ENCODE measurements around the gene PPIF.
A peak's percentile ranks its signal among the peaks of the same experiment; 100 is the strongest.

Gene PPIF

DNA sequence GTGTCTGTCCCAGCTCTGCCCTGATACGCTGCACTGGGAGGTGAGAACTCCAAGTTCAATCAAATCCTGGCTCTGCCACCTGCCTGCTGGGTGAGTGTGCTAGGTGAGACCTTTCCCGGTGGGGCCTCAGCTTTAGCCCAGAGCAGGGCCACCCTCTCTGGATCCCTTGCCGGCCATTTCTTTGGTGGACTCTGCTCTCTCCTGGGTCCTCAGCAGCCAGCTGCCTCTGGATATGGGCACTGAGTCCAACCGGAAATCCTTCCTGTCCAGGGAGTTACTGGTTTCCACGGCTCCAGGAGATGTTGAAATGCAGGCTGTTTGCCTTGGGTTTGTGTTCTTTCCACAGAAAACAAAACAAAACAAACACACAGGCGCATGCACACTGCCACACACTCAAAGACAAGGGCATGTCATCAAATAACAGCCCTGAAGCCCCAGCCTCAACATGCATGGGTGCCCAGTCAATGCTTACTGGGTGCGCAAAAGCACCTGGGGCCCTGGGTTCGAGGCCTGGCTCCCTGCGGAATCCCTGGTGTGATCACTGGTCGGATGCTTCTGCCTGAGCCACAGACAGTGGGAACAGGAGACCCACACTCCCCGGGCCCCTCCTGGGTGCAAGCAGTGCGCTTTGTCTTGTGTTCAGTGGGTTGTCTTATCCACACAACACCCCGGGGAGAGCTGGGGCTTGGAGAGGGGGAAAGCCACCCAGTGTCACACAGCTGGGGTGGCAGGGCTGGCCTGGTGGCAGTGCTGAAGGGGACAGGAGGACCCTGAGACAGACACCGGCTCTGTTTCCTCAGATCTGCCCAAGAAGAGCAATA lies 33.1 kb downstream of the PPIF start:
- peaks cover 4% of the 10 kb centered on the region for H3K4me1 ChIP-seq (ENCODE audit: control insufficient read depth, insufficient read depth, low read length)
- H3K36me3 ChIP-seq (ENCODE audit: control insufficient read depth in 2 of 2, insufficient read depth in 1 of 2, low read length in 2 of 2) = no peaks in the 10 kb centered on the region
- TF ChIP-seq ZBTB48 (tag by site-specific recombination; IDR thresholded peaks at IDR 0.05) (0 out of 2 replicates have a peak, but pooled peaks have one; percentile 26), PRDM1 (tag by site-specific recombination; IDR thresholded peaks at IDR 0.05) (no peak), ZNF350 (tag by site-specific recombination; IDR thresholded peaks at IDR 0.05) (no peak), ZIC2 (tag by site-specific recombination; IDR thresholded peaks at IDR 0.05) (0 out of 2 replicates have a peak, but pooled peaks have one; percentile 32), ZFP41 (tag by site-specific recombination; IDR thresholded peaks at IDR 0.05; ENCODE audit: borderline replicate concordance) (no peak), GFI1B (tag by site-specific recombination; IDR thresholded peaks at IDR 0.05) (no peak), BCL11B (tag by site-specific recombination; IDR thresholded peaks at IDR 0.05; ENCODE audit: low read depth) (no peak), RBAK (tag by site-specific recombination; IDR thresholded peaks at IDR 0.05) (no peak)
- no peaks in the 10 kb centered on the region for H3K9me3 ChIP-seq (ENCODE audit: control insufficient read depth, insufficient read depth, low read depth, low read length)
- ChIA-PET POLR2A (no interaction called here), CTCF (interaction anchor here (0.5 to 1.0 kb wide), 2 partner anchors 8 to 87 kb away, joined by 3 read pairs; no protein-coding TSS in a partner anchor)
- no peak overlapping the region for H3K4me3 ChIP-seq (ENCODE audit: low read depth, low read length)
- no peak overlapping the region for H3K27ac ChIP-seq (ENCODE audit: extremely low read depth, low read depth, low read length)

DNA sequence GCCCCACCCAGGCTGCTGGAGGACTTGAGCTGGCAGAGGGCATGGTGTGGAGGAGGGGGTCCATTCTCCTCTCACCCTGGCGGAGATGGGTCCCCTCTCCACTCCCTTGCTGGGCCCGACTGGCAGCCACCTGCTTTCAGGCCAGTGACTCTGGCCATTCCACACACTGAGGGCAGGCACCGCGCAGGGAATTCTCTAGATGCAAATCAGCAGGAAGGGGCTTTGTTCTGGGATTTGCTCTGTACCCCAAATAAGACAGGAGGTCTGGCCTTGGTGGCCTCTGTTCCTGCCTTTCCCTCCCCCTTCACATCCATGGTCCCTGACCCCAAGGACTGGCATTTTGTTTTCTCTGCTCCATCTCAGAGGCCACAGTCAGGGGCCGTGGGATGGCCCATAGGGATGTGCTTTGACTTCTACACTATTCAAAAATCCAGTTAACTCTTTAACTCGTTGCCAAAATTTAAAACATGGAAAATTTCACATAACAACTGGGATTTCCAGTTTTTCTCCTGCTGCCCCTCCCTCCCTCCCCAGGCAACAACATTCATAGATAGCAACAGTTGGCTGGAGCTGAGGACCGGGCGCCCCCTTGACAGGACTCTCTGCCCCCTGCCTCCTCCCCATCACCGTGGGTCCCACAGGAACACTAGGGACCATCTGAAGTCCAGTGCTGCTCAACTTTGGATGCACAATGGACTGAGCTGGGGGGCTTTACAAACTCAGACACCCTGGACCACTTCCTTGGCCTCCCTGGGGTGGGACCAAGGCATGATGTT lies 33.9 kb downstream of the PPIF start:
- H3K9me3 ChIP-seq (ENCODE audit: control insufficient read depth, insufficient read depth, low read depth, low read length) = no peaks in the 10 kb centered on the region
- no peak overlapping the region for H3K27ac ChIP-seq (ENCODE audit: extremely low read depth, low read depth, low read length)
- CTCF ChIA-PET = interaction anchor here (0.5 to 1.4 kb wide), 3 partner anchors 9 to 86 kb away, joined by 3 read pairs; no protein-coding TSS in a partner anchor

DNA sequence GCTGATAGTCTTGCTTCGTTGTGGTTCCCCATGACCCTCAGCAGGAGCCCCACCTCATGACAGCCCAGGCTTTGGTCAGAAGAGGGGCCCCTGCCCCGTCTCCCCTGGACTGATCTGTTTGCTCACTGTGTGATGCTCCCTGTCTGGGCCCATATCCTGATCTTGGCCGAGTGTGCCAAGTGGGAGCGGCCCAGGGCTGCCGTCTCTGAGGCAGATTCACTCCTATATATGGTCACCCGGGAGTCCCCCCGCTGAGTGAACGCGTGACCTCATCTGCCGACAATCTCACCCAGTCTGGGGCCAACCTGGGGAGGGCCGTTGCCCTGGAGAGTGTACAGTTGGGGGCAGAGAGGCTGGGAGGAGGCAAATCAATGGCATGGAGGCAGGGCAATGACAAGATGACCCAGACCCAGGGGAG lies 34.5 kb downstream of the PPIF start:
- Histone ChIP-seq H3K36me3 (ENCODE audit: control insufficient read depth in 2 of 2, insufficient read depth in 1 of 2, low read length in 2 of 2) (no peaks in the 10 kb centered on the region), H3K9me3 (ENCODE audit: control insufficient read depth, insufficient read depth, low read depth, low read length) (no peaks in the 10 kb centered on the region), H3K27ac (ENCODE audit: extremely low read depth, low read depth, low read length) (no peak overlapping the region), H3K4me1 (ENCODE audit: control insufficient read depth, insufficient read depth, low read length) (peaks cover 4% of the 10 kb centered on the region), H3K4me3 (ENCODE audit: low read depth, low read length) (no peak overlapping the region)
- ChIA-PET CTCF (interaction anchor here (0.7 to 2.7 kb wide), 10 partner anchors 8 to 204 kb away, joined by 3 to 11 read pairs (median 3); no protein-coding TSS in a partner anchor), POLR2A (no interaction called here)
- peak; percentile 36 for TF ChIP-seq SP2 (tag by site-specific recombination; IDR thresholded peaks at IDR 0.05)
- no peak for TF ChIP-seq BCL11A (tag by site-specific recombination; IDR thresholded peaks at IDR 0.05; ENCODE audit: low read depth)
- TF ChIP-seq ZNF623 (tag by site-specific recombination; IDR thresholded peaks at IDR 0.05) = no peak
- no peak for TF ChIP-seq ZNF157 (tag by site-specific recombination; IDR thresholded peaks at IDR 0.05)
- no peak for TF ChIP-seq ZNF23 (tag by site-specific recombination; IDR thresholded peaks at IDR 0.05; ENCODE audit: borderline replicate concordance)
- TF ChIP-seq, protein P1, sequence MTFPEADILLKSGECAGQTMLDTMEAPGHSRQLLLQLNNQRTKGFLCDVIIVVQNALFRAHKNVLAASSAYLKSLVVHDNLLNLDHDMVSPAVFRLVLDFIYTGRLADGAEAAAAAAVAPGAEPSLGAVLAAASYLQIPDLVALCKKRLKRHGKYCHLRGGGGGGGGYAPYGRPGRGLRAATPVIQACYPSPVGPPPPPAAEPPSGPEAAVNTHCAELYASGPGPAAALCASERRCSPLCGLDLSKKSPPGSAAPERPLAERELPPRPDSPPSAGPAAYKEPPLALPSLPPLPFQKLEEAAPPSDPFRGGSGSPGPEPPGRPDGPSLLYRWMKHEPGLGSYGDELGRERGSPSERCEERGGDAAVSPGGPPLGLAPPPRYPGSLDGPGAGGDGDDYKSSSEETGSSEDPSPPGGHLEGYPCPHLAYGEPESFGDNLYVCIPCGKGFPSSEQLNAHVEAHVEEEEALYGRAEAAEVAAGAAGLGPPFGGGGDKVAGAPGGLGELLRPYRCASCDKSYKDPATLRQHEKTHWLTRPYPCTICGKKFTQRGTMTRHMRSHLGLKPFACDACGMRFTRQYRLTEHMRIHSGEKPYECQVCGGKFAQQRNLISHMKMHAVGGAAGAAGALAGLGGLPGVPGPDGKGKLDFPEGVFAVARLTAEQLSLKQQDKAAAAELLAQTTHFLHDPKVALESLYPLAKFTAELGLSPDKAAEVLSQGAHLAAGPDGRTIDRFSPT (tag by site-specific recombination; IDR thresholded peaks at IDR 0.05) = peak; percentile 71; the same call in 1 of the 2 replicates
- peak; percentile 63; the same call in 1 of the 2 replicates for TF ChIP-seq ZEB2 (tag by site-specific recombination; IDR thresholded peaks at IDR 0.05)
- TF ChIP-seq WT1 (tag by site-specific recombination; IDR thresholded peaks at IDR 0.05) = peak; percentile 45; the same call in 1 of the 2 replicates
- TF ChIP-seq, protein P2, sequence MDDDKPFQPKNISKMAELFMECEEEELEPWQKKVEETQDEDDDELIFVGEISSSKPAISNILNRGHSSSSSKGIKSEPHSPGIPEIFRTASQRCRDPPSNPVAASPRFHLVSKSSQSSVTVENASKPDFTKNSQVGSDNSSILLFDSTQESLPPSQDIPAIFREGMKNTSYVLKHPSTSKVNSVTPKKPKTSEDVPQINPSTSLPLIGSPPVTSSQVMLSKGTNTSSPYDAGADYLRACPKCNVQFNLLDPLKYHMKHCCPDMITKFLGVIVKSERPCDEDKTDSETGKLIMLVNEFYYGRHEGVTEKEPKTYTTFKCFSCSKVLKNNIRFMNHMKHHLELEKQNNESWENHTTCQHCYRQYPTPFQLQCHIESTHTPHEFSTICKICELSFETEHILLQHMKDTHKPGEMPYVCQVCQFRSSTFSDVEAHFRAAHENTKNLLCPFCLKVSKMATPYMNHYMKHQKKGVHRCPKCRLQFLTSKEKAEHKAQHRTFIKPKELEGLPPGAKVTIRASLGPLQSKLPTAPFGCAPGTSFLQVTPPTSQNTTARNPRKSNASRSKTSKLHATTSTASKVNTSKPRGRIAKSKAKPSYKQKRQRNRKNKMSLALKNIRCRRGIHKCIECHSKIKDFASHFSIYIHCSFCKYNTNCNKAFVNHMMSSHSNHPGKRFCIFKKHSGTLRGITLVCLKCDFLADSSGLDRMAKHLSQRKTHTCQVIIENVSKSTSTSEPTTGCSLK (tag by site-specific recombination; IDR thresholded peaks at IDR 0.05) = no peak
- no peak for TF ChIP-seq ZNF701 (tag by site-specific recombination; IDR thresholded peaks at IDR 0.05)

More for the DNA sequence above, 33.9 kb downstream of the PPIF start:
- TF ChIP-seq ZNF223 (tag by site-specific recombination; IDR thresholded peaks at IDR 0.05) = no peak
- no peak for TF ChIP-seq ZNF654 (tag by site-specific recombination; IDR thresholded peaks at IDR 0.05; ENCODE audit: low read depth)
- TF ChIP-seq, protein P3, sequence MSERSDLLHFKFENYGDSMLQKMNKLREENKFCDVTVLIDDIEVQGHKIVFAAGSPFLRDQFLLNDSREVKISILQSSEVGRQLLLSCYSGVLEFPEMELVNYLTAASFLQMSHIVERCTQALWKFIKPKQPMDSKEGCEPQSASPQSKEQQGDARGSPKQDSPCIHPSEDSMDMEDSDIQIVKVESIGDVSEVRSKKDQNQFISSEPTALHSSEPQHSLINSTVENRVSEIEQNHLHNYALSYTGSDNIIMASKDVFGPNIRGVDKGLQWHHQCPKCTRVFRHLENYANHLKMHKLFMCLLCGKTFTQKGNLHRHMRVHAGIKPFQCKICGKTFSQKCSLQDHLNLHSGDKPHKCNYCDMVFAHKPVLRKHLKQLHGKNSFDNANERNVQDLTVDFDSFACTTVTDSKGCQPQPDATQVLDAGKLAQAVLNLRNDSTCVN (tag by site-specific recombination; optimal IDR thresholded peaks at IDR 0.05) = no peak
- TF ChIP-seq SCRT2 (tag by site-specific recombination; IDR thresholded peaks at IDR 0.05) = peak; percentile 30; the same call in 1 of the 2 replicates
- TF ChIP-seq, protein P4, sequence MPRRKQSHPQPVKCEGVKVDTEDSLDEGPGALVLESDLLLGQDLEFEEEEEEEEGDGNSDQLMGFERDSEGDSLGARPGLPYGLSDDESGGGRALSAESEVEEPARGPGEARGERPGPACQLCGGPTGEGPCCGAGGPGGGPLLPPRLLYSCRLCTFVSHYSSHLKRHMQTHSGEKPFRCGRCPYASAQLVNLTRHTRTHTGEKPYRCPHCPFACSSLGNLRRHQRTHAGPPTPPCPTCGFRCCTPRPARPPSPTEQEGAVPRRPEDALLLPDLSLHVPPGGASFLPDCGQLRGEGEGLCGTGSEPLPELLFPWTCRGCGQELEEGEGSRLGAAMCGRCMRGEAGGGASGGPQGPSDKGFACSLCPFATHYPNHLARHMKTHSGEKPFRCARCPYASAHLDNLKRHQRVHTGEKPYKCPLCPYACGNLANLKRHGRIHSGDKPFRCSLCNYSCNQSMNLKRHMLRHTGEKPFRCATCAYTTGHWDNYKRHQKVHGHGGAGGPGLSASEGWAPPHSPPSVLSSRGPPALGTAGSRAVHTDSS (tag by site-specific recombination; IDR thresholded peaks at IDR 0.05) = no peak
- peak; percentile 74; the same call in 1 of the 2 replicates for TF ChIP-seq ZFP69B (tag by site-specific recombination; IDR thresholded peaks at IDR 0.05)
- POLR2A ChIA-PET = no interaction called here
- no peaks in the 10 kb centered on the region for H3K36me3 ChIP-seq (ENCODE audit: control insufficient read depth in 2 of 2, insufficient read depth in 1 of 2, low read length in 2 of 2)
- no peak overlapping the region for H3K4me3 ChIP-seq (ENCODE audit: low read depth, low read length)
- peaks cover 4% of the 10 kb centered on the region for H3K4me1 ChIP-seq (ENCODE audit: control insufficient read depth, insufficient read depth, low read length)
